Suprapubic skin (tissue), 4 donors: ENCODE measurements around the gene SUMF1.

Experiments
- EP300 ChIP-seq: sonication (generic); formaldehyde crosslinking; IDR thresholded peaks from one replicate; pipeline ENCODE4 v1.6.1; 2017; ENCODE audit warnings: antibody characterized with exemption
- POLR2A ChIP-seq, 2 donors: fragments of 450-650 bp; IDR thresholded peaks; one replicate each; pipeline ENCODE4 v1.6.1; 2017; ENCODE audit warnings: antibody characterized with exemption in 2 of 2, mild to moderate bottlenecking in 2 of 2, moderate library complexity in 2 of 2
- POLR2AphosphoS5 ChIP-seq, 3 donors: sonication (generic); formaldehyde crosslinking; IDR thresholded peaks; one replicate each; pipeline ENCODE4 v1.6.1; 2017; ENCODE audit warnings: antibody characterized with exemption in 3 of 3
- TF ChIP-seq, protein P1 (sequence below), 2 donors: fragments of 200-600 bp in 1 of 2; fragments of 450-650 bp in 1 of 2; sonication (generic) in 1 of 2; IDR thresholded peaks; one replicate each; pipeline ENCODE4 v1.5.1; 2016 to 2019; ENCODE audit warnings: antibody characterized with exemption in 2 of 2, mild to moderate bottlenecking in 1 of 2, moderate library complexity in 1 of 2

- TF ChIP-seq, protein P1, sequence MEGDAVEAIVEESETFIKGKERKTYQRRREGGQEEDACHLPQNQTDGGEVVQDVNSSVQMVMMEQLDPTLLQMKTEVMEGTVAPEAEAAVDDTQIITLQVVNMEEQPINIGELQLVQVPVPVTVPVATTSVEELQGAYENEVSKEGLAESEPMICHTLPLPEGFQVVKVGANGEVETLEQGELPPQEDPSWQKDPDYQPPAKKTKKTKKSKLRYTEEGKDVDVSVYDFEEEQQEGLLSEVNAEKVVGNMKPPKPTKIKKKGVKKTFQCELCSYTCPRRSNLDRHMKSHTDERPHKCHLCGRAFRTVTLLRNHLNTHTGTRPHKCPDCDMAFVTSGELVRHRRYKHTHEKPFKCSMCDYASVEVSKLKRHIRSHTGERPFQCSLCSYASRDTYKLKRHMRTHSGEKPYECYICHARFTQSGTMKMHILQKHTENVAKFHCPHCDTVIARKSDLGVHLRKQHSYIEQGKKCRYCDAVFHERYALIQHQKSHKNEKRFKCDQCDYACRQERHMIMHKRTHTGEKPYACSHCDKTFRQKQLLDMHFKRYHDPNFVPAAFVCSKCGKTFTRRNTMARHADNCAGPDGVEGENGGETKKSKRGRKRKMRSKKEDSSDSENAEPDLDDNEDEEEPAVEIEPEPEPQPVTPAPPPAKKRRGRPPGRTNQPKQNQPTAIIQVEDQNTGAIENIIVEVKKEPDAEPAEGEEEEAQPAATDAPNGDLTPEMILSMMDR (IDR thresholded peaks at IDR 0.05) = no peak
- TF ChIP-seq POLR2AphosphoS5 (IDR thresholded peaks at IDR 0.05) (no peak), POLR2A (IDR thresholded peaks at IDR 0.05) (no peak), EP300 (no peak)
These were observed 426 bp upstream of the SUMF1 start for GRCh38 chr3:4467522-4467867.
